KMS-11 (cell line): ENCODE results near the gene MACROD2.

ENCODE experiments used
- H2AFZ ChIP-seq: fragments of 200-600 bp; sonication (generic); 2 replicates; pipeline ENCODE4 v1.6.1; 2016; ENCODE audit warnings: antibody characterized with exemption, mixed run types, low read depth
- H3K27ac ChIP-seq: fragments of 200-600 bp; sonication (generic); 2 replicates; pipeline ENCODE4 v1.6.1; 2016; ENCODE audit warnings: mild to moderate bottlenecking, mixed run types
- H3K27me3 ChIP-seq: fragments of 200-600 bp; sonication (generic); 2 replicates; pipeline ENCODE4 v1.6.1; 2017; ENCODE audit warnings: mild to moderate bottlenecking, low read depth, mixed run types, moderate library complexity; ENCODE audit not compliant: insufficient read depth
- H3K36me3 ChIP-seq: fragments of 200-600 bp; sonication (generic); 2 replicates; pipeline ENCODE4 v1.6.1; 2017; ENCODE audit warnings: mild to moderate bottlenecking, mixed run types; ENCODE audit not compliant: insufficient read depth
- H3K4me1 ChIP-seq: fragments of 200-600 bp; sonication (generic); 2 replicates; pipeline ENCODE4 v1.6.1; 2016; ENCODE audit warnings: mild to moderate bottlenecking, low read depth, mixed run types; ENCODE audit not compliant: poor library complexity, severe bottlenecking
- H3K4me2 ChIP-seq: fragments of 200-600 bp; sonication (generic); 2 replicates; pipeline ENCODE4 v1.7.0; 2016; ENCODE audit warnings: mild to moderate bottlenecking, mixed run types
- H3K4me3 ChIP-seq: fragments of 200-600 bp; sonication (generic); IDR thresholded peaks from 2 replicates; pipeline ENCODE4 v1.6.1; 2017; ENCODE audit warnings: low read depth, low read length, mixed read lengths; ENCODE audit not compliant: insufficient read depth
- H3K79me2 ChIP-seq: fragments of 200-600 bp; sonication (generic); 2 replicates; pipeline ENCODE4 v1.6.1; 2016; ENCODE audit warnings: low read depth, mixed run types; ENCODE audit not compliant: insufficient read depth
- H3K9ac ChIP-seq: fragments of 200-600 bp; sonication (generic); 2 replicates; pipeline ENCODE4 v1.6.1; 2016; ENCODE audit warnings: mild to moderate bottlenecking, mixed run types
- H4K20me1 ChIP-seq: fragments of 200-600 bp; sonication (generic); 2 replicates; pipeline ENCODE4 v1.6.1; 2016; ENCODE audit warnings: mild to moderate bottlenecking, mixed run types; ENCODE audit not compliant: insufficient read depth
- TF ChIP-seq, protein P1 (sequence below): fragments of 200-600 bp; sonication (generic); conservative IDR thresholded peaks from 2 replicates; pipeline ENCODE4 v1.6.1; 2017; ENCODE audit warnings: low read depth, mild to moderate bottlenecking, antibody characterized with exemption, low read length, moderate library complexity, mixed read lengths

The MACROD2 gene

GRCh38 chr20:14724036-14724435, 728.7 kb downstream of the MACROD2 start:
- H3K36me3 ChIP-seq: no peaks in the 10 kb centered on the region
- H3K27me3 ChIP-seq: no peaks in the 10 kb centered on the region
- H2AFZ ChIP-seq: no peak overlapping the region
- no peak overlapping the region for H3K27ac ChIP-seq
- H4K20me1 ChIP-seq: no peaks in the 10 kb centered on the region
- H3K4me1 ChIP-seq: no peaks in the 10 kb centered on the region
- TF ChIP-seq, protein P1, sequence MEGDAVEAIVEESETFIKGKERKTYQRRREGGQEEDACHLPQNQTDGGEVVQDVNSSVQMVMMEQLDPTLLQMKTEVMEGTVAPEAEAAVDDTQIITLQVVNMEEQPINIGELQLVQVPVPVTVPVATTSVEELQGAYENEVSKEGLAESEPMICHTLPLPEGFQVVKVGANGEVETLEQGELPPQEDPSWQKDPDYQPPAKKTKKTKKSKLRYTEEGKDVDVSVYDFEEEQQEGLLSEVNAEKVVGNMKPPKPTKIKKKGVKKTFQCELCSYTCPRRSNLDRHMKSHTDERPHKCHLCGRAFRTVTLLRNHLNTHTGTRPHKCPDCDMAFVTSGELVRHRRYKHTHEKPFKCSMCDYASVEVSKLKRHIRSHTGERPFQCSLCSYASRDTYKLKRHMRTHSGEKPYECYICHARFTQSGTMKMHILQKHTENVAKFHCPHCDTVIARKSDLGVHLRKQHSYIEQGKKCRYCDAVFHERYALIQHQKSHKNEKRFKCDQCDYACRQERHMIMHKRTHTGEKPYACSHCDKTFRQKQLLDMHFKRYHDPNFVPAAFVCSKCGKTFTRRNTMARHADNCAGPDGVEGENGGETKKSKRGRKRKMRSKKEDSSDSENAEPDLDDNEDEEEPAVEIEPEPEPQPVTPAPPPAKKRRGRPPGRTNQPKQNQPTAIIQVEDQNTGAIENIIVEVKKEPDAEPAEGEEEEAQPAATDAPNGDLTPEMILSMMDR: no peak
- H3K4me2 ChIP-seq: no peak overlapping the region
- H3K79me2 ChIP-seq: no peaks in the 10 kb centered on the region
- no peak overlapping the region for H3K9ac ChIP-seq
- no peak overlapping the region for H3K4me3 ChIP-seq

- H3K4me1 ChIP-seq: no peaks in the 10 kb centered on the region
- no peak overlapping the region for H3K27ac ChIP-seq
- no peak overlapping the region for H3K4me3 ChIP-seq
- H3K36me3 ChIP-seq: no peaks in the 10 kb centered on the region
- H3K79me2 ChIP-seq: no peaks in the 10 kb centered on the region
- no peak overlapping the region for H3K4me2 ChIP-seq
- H2AFZ ChIP-seq: no peak overlapping the region
- TF ChIP-seq, protein P1: no peak
- no peak overlapping the region for H3K9ac ChIP-seq
- no peaks in the 10 kb centered on the region for H3K27me3 ChIP-seq
- H4K20me1 ChIP-seq: no peaks in the 10 kb centered on the region
Measured at GRCh38 chr20:14724468-14724867, 729.2 kb downstream of the MACROD2 start.

- TF ChIP-seq, protein P1: no peak
Measured at GRCh38 chr20:14726591-14726990, 731.3 kb downstream of the MACROD2 start.

DNA sequence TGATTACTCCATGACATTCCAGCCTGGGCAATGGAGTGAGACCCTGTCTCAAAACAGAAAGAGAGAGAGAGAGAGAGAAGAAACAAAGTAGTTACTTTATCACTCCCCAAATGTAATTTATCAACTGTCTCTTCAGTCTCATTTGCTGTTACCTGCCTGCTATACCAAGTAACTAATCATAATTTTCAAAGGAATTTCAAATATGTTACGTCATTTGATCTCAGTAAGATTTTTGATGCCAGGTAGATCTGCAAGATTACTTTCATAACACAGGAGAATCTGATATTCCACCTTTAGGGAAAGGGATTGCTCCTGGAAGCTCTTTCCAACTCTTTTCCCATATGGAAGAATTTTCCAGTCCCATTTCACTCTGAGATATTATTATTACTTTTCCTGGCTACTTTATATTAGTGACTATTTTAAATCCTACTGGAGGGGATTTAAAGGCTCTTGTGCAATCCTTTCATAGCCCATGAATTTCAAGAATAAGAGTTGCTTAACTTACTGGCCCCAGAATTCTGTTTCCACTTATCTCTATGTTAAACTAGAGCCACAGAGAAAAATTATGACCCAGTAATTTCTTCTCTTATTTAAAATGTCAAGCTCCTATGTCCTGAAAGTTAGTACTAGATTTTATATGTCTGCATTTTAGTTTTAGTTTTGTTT, 732.3 kb downstream of the MACROD2 start:
- no peak overlapping the region for H2AFZ ChIP-seq
- no peak overlapping the region for H3K4me2 ChIP-seq
- no peak overlapping the region for H3K9ac ChIP-seq
- TF ChIP-seq, protein P1: no peak
- no peaks in the 10 kb centered on the region for H3K27me3 ChIP-seq
- H3K4me3 ChIP-seq: no peak overlapping the region
- no peaks in the 10 kb centered on the region for H3K4me1 ChIP-seq
- no peak overlapping the region for H3K27ac ChIP-seq
- no peaks in the 10 kb centered on the region for H3K36me3 ChIP-seq
- H3K79me2 ChIP-seq: no peaks in the 10 kb centered on the region
- no peaks in the 10 kb centered on the region for H4K20me1 ChIP-seq

More at GRCh38 chr20:14726591-14726990, 731.3 kb downstream of the MACROD2 start:
- Histone ChIP-seq H3K4me1 (no peaks in the 10 kb centered on the region), H3K36me3 (no peaks in the 10 kb centered on the region), H3K4me3 (no peak overlapping the region), H2AFZ (no peak overlapping the region), H3K27me3 (no peaks in the 10 kb centered on the region), H3K9ac (no peak overlapping the region), H3K27ac (no peak overlapping the region), H3K79me2 (no peaks in the 10 kb centered on the region), H4K20me1 (no peaks in the 10 kb centered on the region), H3K4me2 (no peak overlapping the region)
